ELR (cell line): Measurements from ENCODE around the gene KCNH2.

Source experiments
- DNase-seq: peaks from one replicate; pipeline ENCODE4 v3.0.0-alpha.2; 2015; ENCODE audit warnings: low read depth

The KCNH2 gene

DNA sequence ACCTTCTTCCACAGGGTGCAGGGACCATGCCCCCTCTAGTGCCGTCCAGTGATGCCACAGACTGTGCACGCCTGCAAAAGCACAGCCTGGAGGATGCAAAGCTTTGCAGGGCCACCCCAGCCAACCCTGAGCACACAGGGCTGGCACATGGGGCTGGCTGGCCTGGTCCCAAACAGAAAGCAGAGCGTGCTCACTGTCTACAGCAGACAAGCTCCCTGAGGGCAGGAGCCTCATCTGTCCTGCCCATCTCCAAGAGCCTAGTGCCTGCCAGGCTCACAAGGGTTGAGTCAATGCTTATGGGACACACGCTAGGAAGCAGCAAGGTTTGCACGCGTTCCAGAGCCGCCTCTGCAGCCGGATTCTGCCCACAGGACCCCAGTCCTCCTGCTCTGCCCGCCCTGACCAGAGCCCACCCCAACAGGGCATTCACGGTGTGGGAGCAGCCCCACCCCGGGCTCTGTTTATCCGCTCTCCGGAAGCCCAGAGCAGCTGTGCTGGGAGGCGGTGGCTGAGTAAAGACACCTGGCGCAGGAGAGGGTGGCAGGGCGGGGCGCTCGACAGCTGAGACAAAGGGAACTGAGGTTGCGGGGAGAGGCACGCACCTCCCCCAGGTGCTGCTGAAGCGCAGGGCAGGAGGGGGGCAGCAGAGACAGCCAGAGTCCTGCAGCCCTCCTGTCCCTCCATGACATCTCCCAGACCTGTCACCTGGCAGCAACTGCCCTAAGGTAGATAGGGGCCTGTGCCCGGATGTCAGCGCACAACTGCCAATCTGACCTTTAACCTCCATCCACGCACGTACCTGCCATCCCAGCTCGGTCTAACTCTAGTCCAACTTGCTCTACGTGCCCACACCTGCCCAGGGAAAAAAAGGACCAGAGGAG, 4.3 kb downstream of the KCNH2 start:
- no peak for DNase-seq

GRCh38 chr7:150972741-150973140, 5.4 kb downstream of the KCNH2 start:
- no peak for DNase-seq

- no peak for DNase-seq
These were observed 6.1 kb downstream of the KCNH2 start for GRCh38 chr7:150972023-150972468.

- DNase-seq, result no peak
These were observed 6.7 kb downstream of the KCNH2 start for GRCh38 chr7:150971242-150972022.

DNA sequence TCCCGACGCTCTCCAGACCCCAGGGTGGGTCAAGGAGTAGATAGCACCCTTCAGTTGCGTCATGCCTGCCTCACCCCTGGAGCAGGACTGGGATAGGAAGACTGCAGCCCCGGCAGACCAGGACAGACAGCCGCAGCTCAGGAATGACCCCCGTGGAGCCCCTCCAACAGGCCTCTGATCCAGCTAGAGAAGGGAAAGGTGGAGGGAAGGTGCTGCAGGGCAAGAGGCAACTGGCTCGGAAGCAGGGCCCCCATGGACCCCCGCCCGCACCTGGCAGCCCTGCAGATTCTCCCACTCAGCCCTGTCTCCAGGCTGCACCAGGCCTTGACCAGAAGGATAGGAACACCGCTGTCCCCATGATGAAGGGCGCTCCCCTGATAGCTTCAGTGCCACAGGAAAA, 7.7 kb downstream of the KCNH2 start:
- no peak for DNase-seq

DNA sequence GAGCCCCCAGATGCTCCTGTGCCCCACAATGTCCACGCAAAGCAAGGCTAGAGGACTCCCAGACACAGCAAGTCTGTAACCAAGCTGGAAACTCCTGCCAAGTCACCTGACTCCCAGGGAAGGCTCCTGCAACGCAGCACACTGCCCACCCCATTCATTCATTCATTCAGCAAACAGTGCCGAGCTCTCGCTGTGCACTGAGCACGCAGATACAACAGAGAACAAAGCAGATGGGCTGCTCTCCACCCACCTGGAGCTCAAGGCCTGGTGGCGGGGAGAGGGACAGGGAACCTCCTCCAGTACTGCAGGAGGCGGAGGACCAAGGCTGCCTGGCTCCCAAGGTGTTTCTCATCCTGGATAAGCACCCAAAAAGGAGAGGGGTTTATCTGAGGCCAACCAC, 8.6 kb downstream of the KCNH2 start:
- no peak for DNase-seq

GRCh38 chr7:150968734-150969372, 9.3 kb downstream of the KCNH2 start:
- no peak for DNase-seq

GRCh38 chr7:150968056-150968733, 9.9 kb downstream of the KCNH2 start:
- no peak for DNase-seq

- DNase-seq, result no peak
These were observed 10.8 kb downstream of the KCNH2 start for GRCh38 chr7:150967349-150967748.

DNA sequence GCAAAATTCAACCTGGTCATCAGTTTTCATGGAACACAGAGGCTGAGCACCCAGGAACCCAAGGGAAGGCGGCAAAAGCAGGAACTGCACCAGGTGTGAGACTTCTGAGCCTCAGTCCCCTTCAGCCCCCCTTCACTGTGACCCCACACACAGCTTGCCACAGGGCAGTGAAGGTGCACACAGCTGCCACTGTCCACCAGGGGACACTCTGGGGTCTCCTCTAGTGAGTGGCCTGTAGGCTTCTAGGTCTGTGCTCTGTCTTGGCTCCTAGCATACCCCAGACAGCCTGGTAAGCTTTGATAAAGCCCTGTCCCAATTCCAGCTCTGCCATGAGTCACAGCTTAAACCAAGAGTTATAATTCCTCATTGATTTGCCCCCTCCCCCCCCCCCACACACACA, 12.1 kb downstream of the KCNH2 start:
- peak; percentile 19 for DNase-seq

GRCh38 chr7:150965273-150965830, 12.8 kb downstream of the KCNH2 start:
- no peak for DNase-seq

- no peak for DNase-seq
These were observed 13.5 kb downstream of the KCNH2 start for GRCh38 chr7:150964593-150965111.

DNA sequence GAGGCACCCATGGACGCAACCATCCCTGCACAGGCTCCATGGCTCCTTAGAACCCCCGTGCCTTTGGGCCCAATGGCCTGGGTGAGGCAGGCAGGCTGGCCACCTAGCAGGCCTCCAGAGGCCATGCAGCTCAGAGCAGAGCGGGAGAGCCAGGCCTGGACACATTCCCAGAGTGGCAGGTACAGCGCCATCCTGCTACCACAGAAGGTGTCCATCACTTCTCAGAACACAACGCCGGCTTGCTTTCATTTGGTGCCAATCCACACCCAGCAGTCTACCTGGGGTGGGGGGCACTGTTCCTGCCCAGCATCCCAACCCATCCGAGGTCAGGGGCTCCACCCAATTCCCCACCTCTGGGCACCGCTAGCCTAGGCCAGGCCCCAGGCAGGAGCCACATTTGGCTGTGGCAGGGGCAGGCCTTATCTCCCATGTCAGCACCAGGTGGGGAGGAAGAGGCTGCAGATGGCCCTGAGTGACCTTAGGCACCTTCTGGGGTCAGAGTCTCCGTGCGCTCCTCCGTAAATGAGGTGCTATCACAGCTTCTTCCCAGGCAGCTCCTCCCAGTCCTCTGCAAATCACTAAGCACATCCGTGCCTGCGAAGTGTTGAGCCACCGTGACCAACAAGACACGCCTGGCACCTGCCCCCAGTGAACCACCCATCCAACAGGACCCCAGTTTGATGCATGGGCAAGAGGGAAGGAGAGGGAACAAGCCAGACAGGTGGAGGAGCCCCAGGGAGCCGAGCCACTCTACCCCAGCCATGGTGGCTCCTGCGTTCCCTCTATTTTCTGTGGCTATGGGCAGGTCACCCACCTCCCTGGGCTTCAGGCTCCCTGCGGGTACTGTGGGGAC, 14.2 kb downstream of the KCNH2 start:
- DNase-seq, result no peak

DNA sequence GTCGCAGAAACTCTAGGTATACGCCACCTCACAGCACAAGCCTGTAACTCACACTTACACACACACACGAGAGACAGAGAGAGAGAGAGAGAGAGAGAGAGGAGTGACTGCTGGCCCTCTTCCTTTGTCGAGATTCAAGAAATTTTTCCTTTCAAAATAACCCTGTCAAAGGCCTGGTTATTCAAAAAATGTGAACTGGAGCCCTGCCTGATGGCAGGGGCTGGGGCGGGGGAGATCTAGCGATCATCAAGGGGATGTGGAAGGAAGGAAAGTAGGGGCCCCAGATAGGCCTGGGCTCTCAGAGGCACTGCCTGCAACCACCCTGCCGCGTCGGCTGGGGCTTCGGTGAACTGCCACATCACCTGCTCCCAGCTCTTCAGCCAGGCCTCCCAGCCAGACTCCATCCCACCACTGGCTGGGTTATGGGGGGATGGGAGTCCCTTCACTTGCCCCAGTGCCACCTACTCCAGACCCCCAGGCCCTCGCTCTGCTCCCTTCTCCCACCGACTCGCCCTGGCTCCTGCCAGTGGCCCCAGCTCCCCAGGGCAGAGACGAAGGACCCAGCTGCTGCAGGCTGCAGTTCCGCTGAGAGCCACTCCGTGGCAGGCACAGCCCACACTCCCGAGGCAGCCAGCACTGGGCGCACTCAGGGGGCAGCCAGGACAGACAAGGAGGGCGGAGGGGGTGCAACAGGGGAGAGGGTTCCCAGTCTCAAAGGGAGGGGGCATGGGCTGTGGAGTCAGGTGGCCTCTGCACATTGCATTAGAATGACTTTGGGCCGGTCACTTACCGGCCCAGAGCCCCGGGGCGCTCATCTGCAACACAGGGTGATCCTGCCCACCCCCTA, 15.3 kb downstream of the KCNH2 start:
- DNase-seq, result peak; percentile 48

DNA sequence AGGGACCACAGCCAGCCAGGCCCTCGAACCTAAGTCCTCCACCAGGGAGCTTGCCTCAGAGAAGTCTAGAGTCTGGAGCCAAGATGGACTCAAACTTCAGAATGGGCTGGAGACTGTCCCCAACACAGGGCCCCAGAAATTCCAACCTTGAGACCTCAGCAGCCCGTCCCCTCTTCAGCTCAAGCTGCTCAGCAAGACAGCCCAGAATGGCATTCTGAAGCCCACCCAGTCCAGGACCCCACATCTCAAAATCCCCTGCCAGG, 15.9 kb downstream of the KCNH2 start:
- DNase-seq, result no peak

- no peak for DNase-seq
These were observed 16.4 kb downstream of the KCNH2 start for GRCh38 chr7:150961510-150962289.

- DNase-seq, result no peak
These were observed 18.1 kb downstream of the KCNH2 start for GRCh38 chr7:150959739-150960734.

- DNase-seq, result no peak
These were observed 19.0 kb downstream of the KCNH2 start for GRCh38 chr7:150959081-150959480.
